Fibroblast of skin of right biceps (primary cell): Measurements from ENCODE around the gene TAAR8.
A peak's percentile ranks its signal among the peaks of the same experiment; 100 is the strongest.
"Not testable (repeated sequence)": the region's sequence is repeated elsewhere in the genome, so short reads cannot be mapped to it uniquely, and the experiment has no call there.

ENCODE experiments used
- DNase-seq: peaks from one replicate; pipeline ENCODE4 v3.0.0-alpha.2; 2013

Gene TAAR8

GRCh38 chr6:132552372-132552771 lies at the start of gene TAAR8:
Gene TAAR8, plus strand, starts transcription at chr6:132552672. Its CDS starts 21 bp downstream, at chr6:132552693.
- no peak for DNase-seq

- DNase-seq, result no peak
These were observed 47.7 kb upstream of the TAAR8 start for GRCh38 chr6:132504757-132505156.

- DNase-seq, result no peak
These were observed 47.3 kb upstream of the TAAR8 start for GRCh38 chr6:132505158-132505557.

- no peak for DNase-seq
These were observed 46.0 kb upstream of the TAAR8 start for GRCh38 chr6:132506461-132506860.

- no peak for DNase-seq
These were observed 45.3 kb upstream of the TAAR8 start for GRCh38 chr6:132506869-132507808.

GRCh38 chr6:132511210-132511830 lies 41.2 kb upstream of the TAAR8 start:
- DNase-seq, result no peak

- DNase-seq, result no peak
These were observed 40.6 kb upstream of the TAAR8 start for GRCh38 chr6:132511831-132512220.

GRCh38 chr6:132512342-132512637 lies 40.2 kb upstream of the TAAR8 start:
- DNase-seq, result no peak

- DNase-seq, result peak; percentile 85
These were observed 39.5 kb upstream of the TAAR8 start, which contains the start of gene STX7 for GRCh38 chr6:132512638-132513632. Gene STX7, minus strand, starts transcription at chr6:132513116. Its CDS starts 9,586 bp downstream, at chr6:132503530.

GRCh38 chr6:132513831-132514545 lies 38.5 kb upstream of the TAAR8 start:
- DNase-seq, result peak; percentile 15

- no peak for DNase-seq
These were observed 37.1 kb upstream of the TAAR8 start for GRCh38 chr6:132515386-132515785.

- peak; percentile 45 for DNase-seq
These were observed 31.5 kb upstream of the TAAR8 start for GRCh38 chr6:132520953-132521352.

- no peak for DNase-seq
These were observed 27.8 kb upstream of the TAAR8 start for GRCh38 chr6:132524646-132525045.

- DNase-seq, result no peak
These were observed 26.6 kb upstream of the TAAR8 start for GRCh38 chr6:132525866-132526265.

GRCh38 chr6:132526461-132526860 lies 26.0 kb upstream of the TAAR8 start:
- DNase-seq, result no peak

GRCh38 chr6:132527791-132528190 lies 24.7 kb upstream of the TAAR8 start:
- DNase-seq, result peak; percentile 46

GRCh38 chr6:132530293-132530974 lies 22.0 kb upstream of the TAAR8 start:
- DNase-seq, result peak; percentile 60

- DNase-seq, result not testable (repeated sequence)
These were observed 17.9 kb upstream of the TAAR8 start for GRCh38 chr6:132534546-132534945.

- DNase-seq, result no peak
These were observed 15.3 kb upstream of the TAAR8 start for GRCh38 chr6:132537145-132537544.

- DNase-seq, result no peak
These were observed 14.5 kb upstream of the TAAR8 start, which contains the start of gene TAAR9 for GRCh38 chr6:132537977-132538376. Gene TAAR9, plus strand, starts transcription at chr6:132538277. Its CDS starts 13 bp downstream, at chr6:132538290.

- DNase-seq, result no peak
These were observed 7.6 kb upstream of the TAAR8 start for GRCh38 chr6:132544826-132545225.
